ENCODE results near the gene HBE1.

DNA sequence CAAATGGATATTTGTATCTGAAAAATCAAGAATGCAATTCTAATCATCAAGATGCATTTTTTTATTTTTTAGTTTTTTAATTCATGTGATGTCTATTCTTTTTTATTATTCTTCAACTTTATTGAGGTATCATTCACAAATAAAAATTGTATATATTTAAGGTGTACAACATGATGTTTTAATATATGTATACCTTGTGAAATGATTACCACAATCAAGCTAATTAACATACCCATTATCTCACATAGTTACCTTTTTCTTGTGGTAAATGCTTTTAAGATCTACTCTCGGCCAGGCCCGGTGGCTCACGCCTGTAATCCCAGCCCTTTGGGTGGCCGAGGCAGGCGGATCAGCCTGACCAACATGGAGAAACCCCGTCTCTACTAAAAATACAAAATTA lies 46.6 kb downstream of the HBE1 start:
- TF ChIP-seq CTCF (tag by site-specific recombination; IDR thresholded peaks at IDR 0.05) (no peak), ZNF501 (tag by site-specific recombination; IDR thresholded peaks at IDR 0.05) (no peak), REST (tag by site-specific recombination; IDR thresholded peaks at IDR 0.05) (no peak), ZNF558 (tag by site-specific recombination; IDR thresholded peaks at IDR 0.05) (no peak), ZNF623 (tag by site-specific recombination; IDR thresholded peaks at IDR 0.05) (no peak), KLF16 (tag by site-specific recombination; IDR thresholded peaks at IDR 0.05) (no peak), ZNF112 (tag by site-specific recombination; IDR thresholded peaks at IDR 0.05) (no peak), ZNF416 (tag by site-specific recombination; IDR thresholded peaks at IDR 0.05) (no peak), ZNF366 (tag by site-specific recombination; conservative IDR thresholded peaks at IDR 0.05) (no peak), ZNF114 (tag by site-specific recombination; IDR thresholded peaks at IDR 0.05) (no peak)
- TF ChIP-seq, protein P1, sequence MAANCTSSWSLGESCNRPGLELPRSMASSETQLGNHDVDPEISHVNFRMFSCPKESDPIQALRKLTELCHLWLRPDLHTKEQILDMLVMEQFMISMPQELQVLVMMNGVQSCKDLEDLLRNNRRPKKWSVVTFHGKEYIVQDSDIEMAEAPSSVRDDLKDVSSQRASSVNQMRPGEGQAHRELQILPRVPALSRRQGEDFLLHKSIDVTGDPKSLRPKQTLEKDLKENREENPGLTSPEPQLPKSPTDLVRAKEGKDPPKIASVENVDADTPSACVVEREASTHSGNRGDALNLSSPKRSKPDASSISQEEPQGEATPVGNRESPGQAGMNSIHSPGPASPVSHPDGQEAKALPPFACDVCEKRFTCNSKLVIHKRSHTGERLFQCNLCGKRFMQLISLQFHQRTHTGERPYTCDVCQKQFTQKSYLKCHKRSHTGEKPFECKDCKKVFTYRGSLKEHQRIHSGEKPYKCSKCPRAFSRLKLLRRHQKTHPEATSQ (tag by site-specific recombination; IDR thresholded peaks at IDR 0.05), result no peak
- TF ChIP-seq, protein P2, sequence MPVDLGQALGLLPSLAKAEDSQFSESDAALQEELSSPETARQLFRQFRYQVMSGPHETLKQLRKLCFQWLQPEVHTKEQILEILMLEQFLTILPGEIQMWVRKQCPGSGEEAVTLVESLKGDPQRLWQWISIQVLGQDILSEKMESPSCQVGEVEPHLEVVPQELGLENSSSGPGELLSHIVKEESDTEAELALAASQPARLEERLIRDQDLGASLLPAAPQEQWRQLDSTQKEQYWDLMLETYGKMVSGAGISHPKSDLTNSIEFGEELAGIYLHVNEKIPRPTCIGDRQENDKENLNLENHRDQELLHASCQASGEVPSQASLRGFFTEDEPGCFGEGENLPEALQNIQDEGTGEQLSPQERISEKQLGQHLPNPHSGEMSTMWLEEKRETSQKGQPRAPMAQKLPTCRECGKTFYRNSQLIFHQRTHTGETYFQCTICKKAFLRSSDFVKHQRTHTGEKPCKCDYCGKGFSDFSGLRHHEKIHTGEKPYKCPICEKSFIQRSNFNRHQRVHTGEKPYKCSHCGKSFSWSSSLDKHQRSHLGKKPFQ (tag by site-specific recombination; IDR thresholded peaks at IDR 0.05), result no peak
- TF ChIP-seq, protein P3, sequence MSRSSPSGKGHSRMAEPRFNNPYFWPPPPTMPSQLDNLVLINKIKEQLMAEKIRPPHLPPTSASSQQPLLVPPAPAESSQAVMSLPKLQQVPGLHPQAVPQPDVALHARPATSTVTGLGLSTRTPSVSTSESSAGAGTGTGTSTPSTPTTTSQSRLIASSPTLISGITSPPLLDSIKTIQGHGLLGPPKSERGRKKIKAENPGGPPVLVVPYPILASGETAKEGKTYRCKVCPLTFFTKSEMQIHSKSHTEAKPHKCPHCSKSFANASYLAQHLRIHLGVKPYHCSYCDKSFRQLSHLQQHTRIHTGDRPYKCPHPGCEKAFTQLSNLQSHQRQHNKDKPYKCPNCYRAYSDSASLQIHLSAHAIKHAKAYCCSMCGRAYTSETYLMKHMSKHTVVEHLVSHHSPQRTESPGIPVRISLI (tag by site-specific recombination; IDR thresholded peaks at IDR 0.05), result no peak
- TF ChIP-seq, protein P4, sequence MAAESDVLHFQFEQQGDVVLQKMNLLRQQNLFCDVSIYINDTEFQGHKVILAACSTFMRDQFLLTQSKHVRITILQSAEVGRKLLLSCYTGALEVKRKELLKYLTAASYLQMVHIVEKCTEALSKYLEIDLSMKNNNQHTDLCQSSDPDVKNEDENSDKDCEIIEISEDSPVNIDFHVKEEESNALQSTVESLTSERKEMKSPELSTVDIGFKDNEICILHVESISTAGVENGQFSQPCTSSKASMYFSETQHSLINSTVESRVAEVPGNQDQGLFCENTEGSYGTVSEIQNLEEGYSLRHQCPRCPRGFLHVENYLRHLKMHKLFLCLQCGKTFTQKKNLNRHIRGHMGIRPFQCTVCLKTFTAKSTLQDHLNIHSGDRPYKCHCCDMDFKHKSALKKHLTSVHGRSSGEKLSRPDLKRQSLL (tag by site-specific recombination; IDR thresholded peaks at IDR 0.05), result no peak

All from HEK293 (cell line).